Measurements from ENCODE around the gene DGKZ.
"Not testable (repeated sequence)": the region's sequence is repeated elsewhere in the genome, so short reads cannot be mapped to it uniquely, and the experiment has no call there.

GRCh38 chr11:46371262-46371661 lies 24.0 kb downstream of the DGKZ start:
- not testable (repeated sequence) for TF ChIP-seq POLR2A, CTCF (IDR thresholded peaks at IDR 0.05)
